GM12874 (cell line): ENCODE measurements around the gene APOL4.

Source experiments
- TF ChIP-seq, protein P1 (sequence below): IDR thresholded peaks from 2 replicates; pipeline ENCODE4 v1.5.1; 2011; ENCODE audit warnings: low read depth, mild to moderate bottlenecking, control low read depth, low read length, moderate library complexity; ENCODE audit not compliant: insufficient read depth

Gene APOL4

DNA sequence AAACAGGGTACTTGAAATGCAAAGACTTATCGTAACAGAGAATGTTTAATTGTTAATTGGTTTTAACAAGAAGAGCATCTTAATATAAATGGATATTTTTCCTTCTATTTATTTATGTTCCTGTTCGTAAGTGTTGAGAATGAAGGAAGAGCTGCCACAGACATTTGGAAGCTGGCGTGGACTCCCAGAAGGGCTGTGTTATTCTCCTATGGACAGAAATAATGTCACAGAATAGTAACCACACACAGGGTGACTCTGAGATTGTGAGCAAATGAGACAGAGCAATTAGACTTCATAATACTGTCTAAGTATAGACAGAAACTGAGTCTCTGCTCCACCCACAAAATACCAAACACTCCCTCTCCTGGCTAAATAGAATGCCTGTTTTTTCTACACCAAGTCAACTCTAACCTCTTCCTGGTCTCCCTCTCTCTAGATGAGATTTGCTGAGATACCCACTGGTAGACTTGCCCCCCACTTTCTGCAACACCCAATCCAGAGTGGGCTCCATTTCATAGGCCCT lies 47.1 kb downstream of the APOL4 start:
- TF ChIP-seq, protein P1, sequence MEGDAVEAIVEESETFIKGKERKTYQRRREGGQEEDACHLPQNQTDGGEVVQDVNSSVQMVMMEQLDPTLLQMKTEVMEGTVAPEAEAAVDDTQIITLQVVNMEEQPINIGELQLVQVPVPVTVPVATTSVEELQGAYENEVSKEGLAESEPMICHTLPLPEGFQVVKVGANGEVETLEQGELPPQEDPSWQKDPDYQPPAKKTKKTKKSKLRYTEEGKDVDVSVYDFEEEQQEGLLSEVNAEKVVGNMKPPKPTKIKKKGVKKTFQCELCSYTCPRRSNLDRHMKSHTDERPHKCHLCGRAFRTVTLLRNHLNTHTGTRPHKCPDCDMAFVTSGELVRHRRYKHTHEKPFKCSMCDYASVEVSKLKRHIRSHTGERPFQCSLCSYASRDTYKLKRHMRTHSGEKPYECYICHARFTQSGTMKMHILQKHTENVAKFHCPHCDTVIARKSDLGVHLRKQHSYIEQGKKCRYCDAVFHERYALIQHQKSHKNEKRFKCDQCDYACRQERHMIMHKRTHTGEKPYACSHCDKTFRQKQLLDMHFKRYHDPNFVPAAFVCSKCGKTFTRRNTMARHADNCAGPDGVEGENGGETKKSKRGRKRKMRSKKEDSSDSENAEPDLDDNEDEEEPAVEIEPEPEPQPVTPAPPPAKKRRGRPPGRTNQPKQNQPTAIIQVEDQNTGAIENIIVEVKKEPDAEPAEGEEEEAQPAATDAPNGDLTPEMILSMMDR: no peak

DNA sequence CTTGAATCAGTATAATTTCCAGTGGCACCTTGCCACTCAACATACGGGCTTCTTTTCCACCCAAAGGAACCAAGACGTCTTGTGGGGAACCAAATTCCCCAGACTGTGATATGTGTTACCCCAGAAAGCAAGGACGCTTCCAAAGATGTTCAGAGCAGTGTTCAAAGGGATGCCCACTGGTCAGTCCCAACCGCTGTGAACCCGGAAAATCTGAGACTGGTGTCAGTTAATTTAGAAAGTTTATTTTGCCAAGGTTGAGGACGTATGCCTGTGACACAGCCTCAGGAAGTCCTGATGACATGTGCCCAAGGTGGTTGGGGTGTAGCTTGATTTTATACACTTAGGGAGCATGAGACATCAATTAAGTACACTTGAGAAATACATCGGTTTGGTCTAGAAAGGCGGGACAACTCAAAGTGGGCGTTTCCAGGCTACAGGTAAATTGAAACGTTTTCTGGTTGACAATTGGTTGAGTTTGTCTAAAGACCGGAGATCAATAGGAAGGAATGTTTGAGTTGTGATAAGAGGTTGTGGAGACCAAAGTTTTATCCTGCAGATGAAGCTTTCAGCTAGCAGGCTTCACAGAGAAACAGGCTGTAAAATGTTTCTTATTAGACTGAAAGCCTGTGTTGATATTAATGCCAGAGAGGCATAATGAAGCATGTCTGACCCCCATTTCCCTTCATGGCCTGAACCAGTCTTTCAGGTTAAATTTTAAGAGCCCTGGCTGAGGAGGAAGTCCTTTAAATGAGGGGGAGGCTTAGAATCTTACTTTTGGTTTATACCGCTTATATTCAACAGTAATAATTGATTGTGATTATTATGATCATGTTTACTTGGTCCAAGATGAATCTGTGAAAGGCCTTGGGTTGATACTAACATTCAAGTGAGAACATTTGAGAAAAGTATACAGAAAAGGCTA lies 47.8 kb downstream of the APOL4 start:
- TF ChIP-seq, protein P1: no peak

DNA sequence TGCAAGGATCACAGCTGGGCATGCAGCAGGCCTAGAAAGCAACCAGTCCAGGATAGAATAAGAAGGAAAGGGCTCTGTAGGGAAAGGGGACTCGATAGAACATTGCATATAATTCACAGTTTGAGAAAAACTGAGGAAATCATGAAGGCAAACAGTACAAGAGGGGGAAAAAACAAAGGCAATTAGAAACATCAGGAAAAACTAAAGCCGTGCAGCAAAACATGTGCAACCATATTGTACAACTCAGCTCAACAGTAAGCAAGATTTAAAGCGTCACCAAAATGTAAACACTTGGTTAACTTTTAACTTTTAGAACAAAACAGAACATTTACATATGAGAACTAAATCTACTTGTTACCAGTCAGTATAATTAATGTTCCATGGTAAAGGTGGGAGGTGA lies 49.5 kb downstream of the APOL4 start:
- TF ChIP-seq, protein P1: no peak

DNA sequence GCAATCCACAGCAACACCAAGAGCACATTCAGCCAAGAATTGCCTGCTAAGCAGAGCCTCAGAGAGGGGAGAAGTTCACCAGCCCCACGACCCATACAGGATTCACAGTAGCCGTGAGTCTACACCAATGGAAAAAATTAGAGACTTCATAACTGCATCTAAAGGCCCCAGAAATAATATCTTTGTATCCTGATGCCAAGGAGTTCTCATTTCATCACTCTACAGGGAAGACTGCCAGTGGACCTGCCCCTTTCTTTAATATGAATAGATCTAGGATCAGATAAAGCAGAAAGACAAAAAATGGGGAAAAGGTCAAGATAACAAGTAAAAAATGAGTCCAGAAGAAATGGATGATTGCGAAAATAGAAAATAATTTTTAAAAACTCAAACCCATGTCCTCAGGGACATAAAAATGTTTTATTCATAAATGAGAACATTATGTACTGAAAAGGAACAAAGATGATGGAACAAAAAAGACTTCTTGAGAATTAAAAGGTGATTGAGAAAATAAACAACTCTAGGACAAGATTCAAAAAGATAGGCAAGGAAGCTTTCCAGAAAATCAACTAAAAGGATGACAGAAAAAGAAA lies 50.5 kb downstream of the APOL4 start:
- TF ChIP-seq, protein P1: no peak

DNA sequence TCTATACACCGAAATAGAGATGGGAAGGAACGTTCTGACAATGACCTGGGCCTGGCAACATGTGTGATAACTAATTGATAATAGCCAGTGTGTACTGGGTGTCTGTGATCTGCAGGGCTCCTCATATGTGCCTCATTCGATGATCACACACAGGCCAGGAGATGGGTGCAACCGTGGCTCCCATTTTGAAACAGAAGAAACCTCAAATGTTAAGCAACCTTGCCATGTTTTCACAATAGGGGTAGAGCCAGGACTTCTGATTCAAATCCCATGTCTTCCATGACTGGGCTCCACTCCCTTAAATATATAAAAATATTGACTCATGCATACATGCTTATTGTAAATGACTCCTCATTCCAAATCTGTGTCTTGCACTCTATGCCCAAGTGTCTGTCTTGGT lies 52.2 kb downstream of the APOL4 start:
- TF ChIP-seq, protein P1: no peak

DNA sequence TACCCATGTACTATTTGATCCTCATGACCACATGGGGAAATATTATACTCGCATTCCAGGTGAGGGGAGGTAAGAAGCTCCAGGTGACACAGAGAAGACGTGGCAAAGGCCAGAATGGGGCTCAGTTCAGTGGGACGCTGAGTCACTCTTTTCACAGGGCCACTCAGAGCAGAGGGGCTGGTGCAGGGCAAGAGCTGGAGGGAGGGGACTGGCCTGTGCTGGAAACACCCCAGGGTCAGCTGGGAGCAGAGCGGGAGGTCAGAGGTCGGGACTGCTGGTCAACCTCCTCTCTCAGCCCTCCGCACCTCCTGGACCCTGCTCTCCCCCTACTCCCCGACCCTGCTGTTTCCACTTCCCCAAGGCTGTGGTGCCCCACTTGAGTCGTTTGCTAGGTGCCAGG lies 53.2 kb downstream of the APOL4 start:
- TF ChIP-seq, protein P1: no peak

DNA sequence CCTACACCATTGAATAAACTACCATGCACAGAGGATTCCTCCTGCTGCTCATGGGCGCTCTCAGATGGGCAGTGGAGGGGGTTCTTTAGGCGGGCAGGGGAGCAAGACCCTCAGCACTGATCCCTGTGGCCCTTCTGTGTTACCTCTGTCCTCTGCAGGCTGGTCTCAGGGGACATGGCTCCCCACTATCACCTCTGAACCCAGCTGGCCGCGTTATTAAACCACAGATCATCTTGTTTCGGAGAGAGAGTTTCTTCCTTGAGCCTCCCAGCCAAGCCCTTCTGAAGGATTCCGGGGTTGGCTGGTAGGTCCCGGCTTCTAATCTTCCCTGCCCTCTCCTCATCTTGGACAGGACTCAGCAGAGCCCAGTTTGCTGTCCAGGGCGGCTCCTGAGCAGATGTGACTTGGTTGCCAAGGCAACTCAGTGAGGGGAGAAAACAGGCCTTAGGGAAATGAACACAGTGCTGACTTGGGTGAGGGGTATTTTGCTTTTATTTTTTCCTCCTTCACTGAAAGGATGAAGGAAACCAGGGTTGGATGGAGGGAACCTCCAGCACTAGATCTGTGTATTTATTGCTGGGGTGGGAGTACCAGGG lies 54.3 kb downstream of the APOL4 start:
- TF ChIP-seq, protein P1: no peak
